HG02885 (cell line): ENCODE results near the gene RRBP1.

Source experiments
- ATAC-seq: cut with Tn5 transposase; IDR thresholded peaks from one replicate; pipeline ENCODE4 v1.9.1; 2021; ENCODE audit warnings: mild to moderate bottlenecking; ENCODE audit not compliant: unreplicated experiment, poor library complexity

RRBP1 gene

DNA sequence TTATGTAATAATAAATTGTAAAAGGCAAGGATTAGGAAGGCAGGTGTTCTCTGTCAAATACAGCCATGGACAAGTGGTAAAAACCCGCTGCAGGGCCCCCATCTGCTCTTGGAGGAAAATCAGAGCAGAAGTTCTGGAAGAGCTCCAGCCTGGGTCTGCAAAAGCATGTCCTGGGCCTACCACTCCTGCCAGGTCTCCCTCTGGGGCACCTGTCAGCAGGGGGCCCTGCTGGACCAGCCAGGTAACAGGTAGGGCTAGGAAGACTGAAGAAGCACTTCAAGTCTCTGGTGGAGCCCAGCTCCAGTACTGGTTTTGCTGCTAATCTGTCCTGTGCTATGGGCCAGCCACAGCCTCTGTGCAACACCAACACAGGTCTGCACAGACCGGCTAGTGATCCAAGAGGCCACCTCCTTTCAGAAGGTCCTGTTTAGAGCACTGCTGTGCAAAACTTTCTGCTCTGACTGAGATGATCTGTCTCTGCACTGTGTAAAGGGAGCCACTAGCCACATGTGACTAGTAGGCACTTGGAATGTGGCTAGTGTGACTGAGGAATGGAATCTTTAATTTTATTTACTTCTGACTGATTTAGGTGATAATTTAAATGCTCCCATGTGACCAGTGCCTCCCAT, 30.2 kb downstream of the RRBP1 start:
- no peak for ATAC-seq

DNA sequence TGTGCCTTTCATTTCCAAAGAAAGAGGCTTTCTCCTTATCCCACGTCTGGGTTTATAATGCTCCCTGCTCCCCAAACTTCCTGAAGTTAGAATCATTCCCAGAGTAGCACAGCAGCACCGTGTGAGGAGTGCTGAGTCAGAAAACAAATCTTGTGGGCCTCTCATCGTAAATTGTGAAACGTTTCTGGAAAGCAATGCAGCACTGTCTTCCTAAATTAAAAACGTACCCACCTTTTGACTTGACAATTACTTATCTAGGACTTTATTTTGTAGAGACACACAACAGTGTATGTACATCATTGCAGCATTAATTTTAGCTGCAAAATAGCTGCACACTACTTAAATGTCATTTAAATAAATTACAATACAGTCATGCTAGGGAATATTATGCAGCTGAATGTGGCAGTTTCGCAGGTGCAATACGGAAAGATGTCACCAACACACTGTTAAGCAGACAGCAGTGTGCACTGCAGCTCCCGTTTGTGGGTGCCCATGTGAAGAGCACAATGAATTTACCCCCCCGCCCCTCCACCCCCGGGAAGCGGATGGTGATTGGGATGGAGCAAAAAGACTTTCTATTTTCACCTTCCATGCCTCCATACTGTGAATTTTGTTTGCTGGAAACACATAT, 30.8 kb downstream of the RRBP1 start:
- no peak for ATAC-seq

DNA sequence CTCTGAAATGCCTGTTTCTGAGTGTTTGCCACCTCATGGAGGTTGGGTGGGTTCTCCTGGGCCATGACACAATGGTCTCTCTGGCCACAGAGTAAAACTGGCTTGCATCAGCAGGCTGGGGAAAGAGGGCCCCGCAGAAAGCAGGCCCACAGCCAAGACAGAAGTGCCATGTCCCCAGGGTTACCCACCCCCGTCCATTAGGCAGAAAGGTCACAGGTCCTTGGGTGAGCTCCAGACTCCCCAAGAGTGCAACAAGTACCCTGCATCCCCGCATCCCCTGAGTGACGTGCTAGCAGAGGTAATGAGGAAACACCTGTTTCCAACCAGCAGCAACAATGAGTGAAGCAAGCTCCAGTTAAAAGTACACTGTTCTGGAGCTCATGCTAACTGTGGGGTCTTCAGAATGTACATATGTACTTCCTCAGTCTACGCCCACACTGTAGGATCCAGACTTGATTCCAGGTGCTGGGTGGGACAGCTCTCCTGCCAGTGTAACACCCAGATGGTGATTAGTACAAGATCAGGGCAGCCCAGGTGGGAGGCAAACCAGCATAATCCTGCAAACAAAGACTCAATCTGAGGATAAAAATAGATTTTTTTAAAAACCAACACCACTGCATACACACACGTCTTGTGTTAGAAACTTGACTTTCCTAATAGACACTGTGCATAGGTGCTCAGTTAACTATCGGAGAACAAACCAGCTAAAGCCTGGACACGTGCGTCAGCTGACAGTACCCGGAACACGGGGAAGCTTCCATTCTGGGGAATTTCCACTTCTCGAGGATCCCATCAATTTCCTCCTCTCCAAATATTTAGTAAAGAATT, 31.5 kb downstream of the RRBP1 start:
- ATAC-seq = no peak

DNA sequence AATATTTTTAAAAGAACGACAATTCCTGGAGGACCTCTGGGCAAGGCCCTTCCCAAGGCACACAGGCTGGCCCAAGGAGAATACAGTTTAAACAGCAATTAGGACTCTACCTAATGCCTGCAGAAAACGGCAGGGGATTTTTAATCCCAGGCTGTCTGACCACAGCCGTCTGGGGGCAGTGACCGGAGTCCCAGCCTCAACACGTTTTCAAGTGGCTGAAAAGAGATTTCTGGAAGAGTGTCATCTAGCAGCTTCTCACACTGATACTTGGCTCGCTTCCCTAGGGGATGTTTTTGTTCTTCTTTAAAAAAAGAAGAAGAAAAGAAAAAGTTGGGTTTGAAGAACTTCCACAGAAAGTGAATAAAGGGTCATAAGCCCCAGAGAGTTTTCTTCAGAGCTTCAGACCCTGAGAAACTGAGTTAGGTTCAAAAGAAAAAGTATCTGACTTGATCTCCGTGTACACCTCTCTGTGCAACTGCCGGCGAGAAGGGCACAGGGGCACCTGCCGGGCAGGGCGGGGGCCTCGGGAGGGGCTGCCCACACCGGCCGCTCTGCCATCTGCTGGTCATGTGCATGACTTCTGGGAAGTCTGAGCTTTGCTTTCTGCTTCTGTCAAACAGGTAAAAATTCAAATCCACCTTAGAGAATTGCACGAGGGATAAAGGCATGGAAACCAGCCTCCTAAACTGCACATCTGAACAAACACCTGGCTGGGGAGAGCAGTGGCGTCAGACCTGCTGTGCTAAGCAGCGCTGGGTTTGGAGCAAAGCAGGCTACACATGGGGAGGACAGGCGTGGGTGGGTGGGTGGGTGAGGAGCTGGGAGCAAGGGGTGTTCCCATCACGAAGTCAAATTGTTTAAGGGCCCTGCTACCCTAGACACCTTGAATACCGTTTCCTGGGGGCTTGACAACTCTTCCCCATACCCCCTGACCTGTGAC, 33.0 kb downstream of the RRBP1 start:
- ATAC-seq = peak; percentile 57

DNA sequence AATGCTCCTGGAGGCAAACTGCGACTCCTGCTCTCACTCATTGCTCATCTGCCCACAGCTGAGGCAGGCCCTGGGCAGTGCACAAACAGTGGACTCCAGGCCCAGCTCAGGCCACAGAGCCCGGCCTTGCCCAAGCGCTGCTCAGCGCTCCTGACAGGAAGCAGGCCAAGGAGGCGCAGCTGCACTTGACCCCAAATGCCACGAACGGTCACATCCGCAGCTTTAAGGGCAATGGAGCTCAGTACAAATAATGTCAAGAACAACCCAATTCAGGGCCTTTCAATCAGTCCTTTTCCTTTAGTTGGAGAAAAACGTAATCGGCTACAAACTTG, 33.8 kb downstream of the RRBP1 start:
- no peak for ATAC-seq

DNA sequence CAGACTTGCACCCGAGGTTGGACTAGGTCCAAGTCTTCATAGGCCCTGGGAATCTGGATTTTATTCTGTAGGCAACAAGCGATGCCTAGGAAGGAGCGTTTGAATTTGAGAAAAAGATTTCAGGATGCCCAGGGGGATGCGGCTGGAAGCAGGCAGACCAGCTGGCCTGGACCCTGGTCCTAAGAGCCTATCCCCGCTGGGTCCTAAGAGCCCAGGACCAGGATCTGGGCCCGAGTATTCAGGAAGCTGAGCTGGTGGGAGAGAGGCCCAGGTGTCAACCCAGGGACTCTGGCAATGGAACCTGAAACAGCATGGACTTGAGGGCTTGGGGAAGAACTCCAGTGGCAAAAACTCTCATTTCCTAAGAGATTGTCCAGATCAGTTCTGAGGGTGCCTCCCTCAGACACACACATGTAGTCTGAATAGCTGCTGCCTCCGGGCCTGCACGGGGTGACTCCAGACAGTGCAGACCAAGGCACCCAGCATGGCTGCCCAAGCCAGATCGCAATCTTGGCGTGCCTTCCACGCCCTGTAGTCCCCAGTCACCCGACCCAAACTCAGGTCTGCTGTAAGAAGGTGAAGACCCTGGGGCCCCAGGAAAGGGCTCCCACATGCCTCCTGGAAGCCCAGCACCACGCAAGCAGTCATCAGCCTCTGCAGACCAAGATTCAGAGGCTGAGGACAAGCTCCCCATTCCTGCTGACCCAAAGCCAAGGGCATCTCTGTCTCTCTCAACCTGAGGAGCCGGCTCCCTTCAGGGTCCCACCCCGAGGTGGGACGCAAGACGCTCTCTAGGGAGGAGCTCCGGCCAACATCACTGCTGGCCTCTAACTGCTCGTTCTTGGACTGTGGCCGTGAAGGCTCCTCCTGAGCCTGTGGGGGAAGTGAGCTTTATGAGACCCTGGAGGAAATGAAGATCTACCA, 34.4 kb downstream of the RRBP1 start:
- no peak for ATAC-seq

DNA sequence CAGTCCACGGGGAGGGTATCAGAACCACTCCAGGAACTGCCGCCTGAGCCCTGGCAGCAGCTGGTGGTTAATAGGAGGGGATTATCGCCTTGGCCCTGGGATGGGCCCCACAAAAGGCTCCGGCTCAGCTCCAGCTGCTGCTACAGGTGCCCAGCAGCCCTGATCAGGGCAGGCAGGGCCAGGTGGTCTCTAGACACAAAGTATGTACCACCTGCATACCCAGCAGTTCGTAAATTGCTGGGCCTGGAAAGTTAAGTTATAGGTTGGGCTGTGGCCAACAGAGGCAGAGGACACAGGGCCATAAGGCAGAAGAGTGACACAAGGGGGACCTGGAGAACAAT, 35.1 kb downstream of the RRBP1 start:
- no peak for ATAC-seq

DNA sequence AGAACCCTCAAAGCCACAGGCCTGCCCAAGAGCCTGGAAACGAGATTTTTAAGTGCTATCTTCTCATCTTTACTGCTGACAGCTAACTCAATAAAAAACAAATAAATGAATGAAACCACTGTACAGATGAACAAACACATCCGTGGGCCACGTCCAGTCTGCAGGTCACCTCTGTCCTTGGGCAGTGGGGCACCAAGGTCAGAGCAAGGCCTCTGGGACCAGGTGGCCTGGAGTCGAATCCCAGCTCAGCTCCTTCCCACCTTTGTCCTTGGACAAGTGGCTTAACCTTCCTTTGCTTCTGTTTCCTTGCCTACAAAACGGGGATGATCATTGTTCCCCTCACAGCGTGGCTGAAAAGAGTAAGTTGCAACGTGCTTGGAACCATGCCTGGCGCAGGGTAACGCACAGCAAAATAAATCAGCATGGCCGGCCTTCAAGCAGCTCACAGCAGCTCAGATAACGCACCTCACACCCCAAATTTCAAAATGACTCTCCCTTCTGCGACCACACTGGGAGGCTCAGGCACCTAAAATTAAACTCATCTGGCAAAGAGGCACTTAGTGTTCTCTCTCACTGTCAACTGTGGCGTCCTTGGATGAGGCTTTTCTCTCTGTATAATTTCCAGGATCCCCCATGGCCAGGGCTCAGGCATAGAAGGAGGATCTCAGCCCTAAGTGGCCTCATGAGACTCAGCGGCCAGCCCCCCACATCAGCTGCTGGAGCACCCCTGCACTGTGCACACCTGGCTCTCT, 35.7 kb downstream of the RRBP1 start:
- no peak for ATAC-seq

DNA sequence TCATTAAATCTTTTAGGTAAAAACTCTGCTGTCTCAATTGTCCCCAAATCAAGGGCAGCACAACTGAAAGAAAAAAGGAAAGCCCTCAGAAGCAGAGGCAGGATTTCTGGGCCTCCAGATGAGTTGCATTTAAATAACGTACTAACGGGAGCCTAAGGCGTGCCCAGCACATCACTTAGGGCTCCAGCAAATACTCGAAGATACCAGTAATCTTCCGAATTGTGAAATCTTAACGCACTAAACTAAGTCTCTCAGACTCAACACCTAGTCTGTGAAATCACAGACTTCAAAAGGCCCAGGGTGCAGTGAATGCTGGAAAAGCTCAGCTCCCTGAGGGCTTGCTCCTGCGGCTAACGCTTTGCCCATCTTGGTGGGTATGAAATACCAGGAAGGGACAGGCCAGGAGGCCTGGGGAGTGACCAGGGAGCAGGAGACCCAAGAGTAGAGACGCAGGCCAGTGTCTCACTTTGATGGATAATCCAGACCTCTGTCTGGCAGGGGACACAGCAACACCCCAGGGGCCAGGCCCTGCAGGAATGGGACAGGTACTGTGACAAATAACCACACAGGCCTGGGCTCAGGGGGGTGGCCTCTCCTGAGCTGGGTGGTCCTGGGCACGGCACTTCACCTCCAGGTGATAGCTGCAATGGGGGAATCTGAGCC, 36.4 kb downstream of the RRBP1 start:
- no peak for ATAC-seq

DNA sequence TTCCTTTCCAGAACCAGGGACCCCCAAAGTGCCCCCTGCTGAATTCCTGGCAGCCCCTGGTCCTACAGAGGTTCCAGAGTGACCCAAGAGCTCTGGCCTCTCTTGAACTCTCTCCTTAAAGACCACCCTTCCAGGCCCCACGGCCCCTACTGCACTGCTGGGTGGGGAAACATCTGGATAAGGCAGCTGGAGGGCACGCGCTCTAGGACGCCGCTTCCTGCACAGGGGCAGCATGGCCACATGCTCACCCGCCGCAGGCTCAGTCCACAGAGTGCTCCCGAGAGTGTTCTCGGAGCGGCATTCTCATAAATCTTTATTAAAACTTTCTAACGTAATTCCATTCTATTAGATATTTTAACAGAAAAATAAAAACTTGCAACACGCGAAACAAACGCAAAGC, 37.0 kb downstream of the RRBP1 start:
- ATAC-seq = no peak

DNA sequence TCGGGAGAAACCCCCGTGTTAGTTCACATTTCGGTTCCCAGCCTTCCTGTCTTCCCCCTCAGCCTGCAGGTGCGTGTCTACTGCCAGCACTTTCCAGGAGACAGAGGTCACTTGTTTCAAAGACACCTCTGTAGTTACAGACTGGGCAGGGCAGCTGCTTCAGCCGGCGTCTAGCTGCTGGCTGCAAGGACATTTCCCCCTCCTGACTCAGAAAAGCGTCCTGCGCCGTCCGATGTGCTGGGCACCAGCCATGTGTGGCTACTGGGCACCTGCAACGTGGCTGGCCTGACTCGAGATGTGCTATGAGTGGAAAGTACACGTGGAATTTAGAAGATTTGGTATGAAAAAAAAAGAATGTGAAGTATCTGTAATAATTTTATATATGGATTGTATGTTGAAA, 37.6 kb downstream of the RRBP1 start:
- ATAC-seq = no peak

DNA sequence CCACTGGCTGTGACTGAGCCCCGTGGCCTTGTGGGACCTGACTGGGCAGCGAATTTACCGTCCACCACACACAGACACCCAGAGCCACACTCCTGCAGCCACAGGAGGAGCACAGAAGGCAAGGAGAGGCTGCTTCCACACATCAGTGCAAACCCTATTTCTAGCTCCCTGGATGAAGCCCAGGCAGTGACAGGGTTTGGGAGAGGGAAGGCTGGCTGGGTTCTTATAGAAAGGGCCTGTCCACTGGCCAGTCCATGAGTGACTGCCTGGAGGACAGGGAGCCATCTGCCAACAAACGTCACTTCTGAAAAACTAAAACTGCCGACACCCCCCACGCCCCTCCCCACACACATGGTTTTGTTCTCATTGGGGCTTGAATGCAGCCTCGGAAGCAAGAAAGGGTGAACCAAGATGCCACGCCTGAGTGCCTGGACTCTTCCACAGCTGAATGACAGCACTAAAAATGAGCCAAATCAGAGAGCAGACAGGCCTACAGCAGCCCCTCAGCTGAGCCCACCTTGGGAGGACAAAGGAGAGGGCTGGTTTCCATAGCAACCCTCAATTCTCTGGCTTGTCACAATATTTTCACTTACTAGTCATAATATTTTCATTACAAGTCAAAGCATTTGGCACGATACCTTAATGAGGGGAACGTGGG, 38.4 kb downstream of the RRBP1 start:
- no peak for ATAC-seq

DNA sequence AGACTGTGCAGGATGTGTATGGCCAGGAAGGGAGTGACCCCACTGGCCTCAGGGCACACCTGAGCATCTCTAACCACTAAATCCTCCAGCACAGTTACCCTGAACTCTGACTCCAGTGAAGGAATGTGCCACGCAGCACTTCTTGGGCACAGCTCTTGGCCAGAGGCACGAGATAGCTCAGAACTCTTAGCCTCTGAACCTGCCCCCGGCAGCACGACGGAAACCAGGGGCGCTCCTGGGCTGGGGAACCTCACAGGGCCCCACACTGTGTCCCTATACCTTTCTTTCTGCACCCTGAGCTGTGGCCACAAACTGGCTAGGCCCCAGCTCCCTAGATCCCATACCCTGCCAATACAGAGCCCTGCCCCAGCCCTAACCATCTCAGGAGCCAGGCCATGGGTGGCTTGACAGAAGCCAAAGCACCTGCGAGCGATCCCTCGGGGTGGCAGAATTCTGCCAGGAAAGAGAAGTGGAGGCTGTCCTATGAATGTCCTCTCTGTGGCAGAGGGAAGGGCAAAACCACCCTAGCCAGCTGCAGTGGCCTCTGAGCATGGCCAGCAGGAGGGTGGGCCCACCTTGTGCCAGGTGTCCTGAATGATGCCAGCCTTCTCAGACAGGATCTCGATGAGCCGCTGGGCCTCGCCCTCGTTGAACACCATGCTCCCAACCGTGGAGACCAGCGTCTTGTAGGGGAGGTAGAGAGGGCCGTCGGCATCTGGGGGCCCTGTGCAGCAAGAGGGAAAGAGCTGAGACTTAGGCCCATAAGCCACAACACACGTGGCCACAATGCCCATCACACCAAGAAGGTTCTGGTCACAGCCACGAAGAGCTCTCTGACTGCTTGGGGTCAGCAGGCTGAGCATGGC, 39.4 kb downstream of the RRBP1 start:
- ATAC-seq = no peak

DNA sequence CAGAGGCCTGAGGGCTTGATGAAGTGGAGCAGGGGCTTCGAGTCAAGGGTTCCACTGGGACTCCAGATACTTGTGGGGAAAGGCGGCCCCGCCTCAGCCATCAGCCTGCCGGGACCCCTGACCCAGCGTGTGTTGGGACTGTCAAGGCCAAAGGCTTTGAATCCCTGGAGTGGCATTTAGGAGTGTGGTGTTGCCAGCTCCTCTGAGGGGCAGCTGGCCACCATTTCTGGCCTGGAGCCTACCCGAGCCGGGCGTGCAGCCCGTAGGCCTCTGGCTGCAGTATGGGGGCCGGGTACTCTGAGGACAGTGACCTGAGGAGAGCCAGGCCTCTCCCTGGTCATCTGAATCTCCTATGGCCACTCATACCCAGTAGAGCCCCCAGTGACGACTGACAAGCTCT, 40.0 kb downstream of the RRBP1 start:
- no peak for ATAC-seq

DNA sequence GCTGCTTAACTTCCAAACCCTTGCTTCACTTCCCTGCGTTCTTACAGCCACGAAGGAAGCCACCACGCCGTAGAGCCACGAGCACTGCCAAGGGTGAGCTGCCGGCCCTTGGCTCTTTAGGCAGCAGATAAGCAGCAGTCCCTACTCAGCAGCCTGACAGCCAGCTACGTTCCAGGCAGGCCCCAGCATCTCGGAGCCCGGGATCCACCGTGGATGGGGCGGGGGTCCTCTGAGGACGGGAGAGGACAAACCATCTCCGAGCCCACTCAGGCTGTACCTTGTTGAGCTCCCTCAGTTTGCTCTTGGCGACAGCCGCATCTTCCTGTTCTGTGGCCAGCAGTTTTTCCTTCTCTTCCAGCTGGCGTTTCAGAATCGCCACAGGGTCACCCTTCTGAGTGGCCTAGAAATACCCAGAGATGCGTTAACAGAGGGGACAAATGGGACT, 40.5 kb downstream of the RRBP1 start:
- ATAC-seq = no peak

DNA sequence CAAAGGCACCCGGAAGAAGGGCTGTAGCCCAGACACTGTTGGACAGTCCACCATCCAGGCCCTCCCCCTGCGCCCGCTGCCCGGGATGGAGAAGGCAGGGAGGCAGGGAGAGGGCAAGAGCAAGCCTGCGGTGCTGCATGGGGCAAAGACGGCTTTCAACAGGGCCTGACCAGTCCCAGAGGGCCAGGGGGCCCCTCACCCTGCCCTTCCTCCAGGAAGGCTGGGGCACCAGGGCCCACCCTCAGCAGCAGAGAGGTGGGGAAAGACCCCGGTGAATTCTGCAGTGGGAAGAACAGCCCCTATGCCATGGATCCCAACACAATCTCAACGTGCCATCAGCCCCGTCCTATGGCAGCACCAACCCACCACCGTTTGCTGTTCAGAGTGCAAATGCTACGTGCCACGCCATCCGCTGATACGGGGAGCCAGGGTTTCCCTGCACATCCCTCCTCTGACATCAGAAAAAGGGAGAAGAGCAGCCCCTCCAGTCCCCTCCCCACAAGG, 41.1 kb downstream of the RRBP1 start:
- no peak for ATAC-seq
